GM12878 (cell line): ENCODE results near the gene DCAF4. TPM values are rescaled to one million over a fixed set of nuclear protein-coding genes. Genes with fewer than 3 reads are reported as not detected.

ENCODE experiments used
- ATAC-seq: fragments of 200-7000 bp; cut with Tn5 transposase; 3 replicates; pipeline ENCODE4 v1.9.1; 2020; ENCODE audit warnings: mild to moderate bottlenecking, moderate library complexity
- BruUV-seq: library from RNA; stranded (reverse); fragments of 400-500 nt; replicated peaks from 2 replicates; lab custom pipeline; 2021; lab: Mats Ljungman, UMichigan
- CTCF ChIA-PET: fragments of 300-600 bp; sonication (Branson Sonifier 250); formaldehyde crosslinking; extraction: SDS; loops from one replicate; lab custom pipeline; 2021; ENCODE audit warnings: inconsistent platforms; lab: Yijun Ruan, JAX
- POLR2A ChIA-PET: fragments of 350-600 bp; formaldehyde crosslinking; extraction: SDS; loops from one replicate; lab custom pipeline; 2021; ENCODE audit warnings: inconsistent platforms; lab: Charles Lee
- RAD21 ChIA-PET: fragments of 300-600 bp; sonication (Branson Sonifier 250); formaldehyde crosslinking; loops from one replicate; lab custom pipeline; 2023; ENCODE audit warnings: antibody characterized with exemption; ENCODE audit not compliant: unreplicated experiment; lab: Charles Lee
- SMC1A ChIA-PET: fragments of 300-600 bp; sonication (Branson Sonifier 250); formaldehyde crosslinking; loops from one replicate; lab custom pipeline; 2023; ENCODE audit not compliant: unreplicated experiment, uncharacterized antibody; lab: Charles Lee
- DNase-seq: peaks from one replicate; pipeline ENCODE4 v3.0.0-alpha.2; 2011; ENCODE audit warnings: low read depth, low spot score
- FAIRE-seq: peaks from 3 replicates; lab custom pipeline; 2011; peaks lifted over from hg19 to GRCh38; lab: Jason Lieb, UNC
- H2AFZ ChIP-seq: 2 replicates; pipeline ENCODE4 v1.6.0; 2011; ENCODE audit warnings: low read depth, low read length, control low read depth; ENCODE audit not compliant: control insufficient read depth
- H3K27ac ChIP-seq: 2 replicates; pipeline ENCODE4 v1.5.1; 2011; ENCODE audit warnings: control low read depth; ENCODE audit not compliant: control insufficient read depth, insufficient read depth
- H3K27me3 ChIP-seq, 2 experiments: replicated peaks in 1 of 2; 2 replicates each; pipeline versions ENCODE4 v1.6.0 to v1.6.1; 2011; ENCODE audit warnings: low read length in 1 of 2; ENCODE audit not compliant: control insufficient read depth in 2 of 2, insufficient read depth in 2 of 2
- H3K36me3 ChIP-seq, 2 experiments: 2 replicates each; pipeline ENCODE4 v1.5.1; 2011; ENCODE audit warnings: low read length in 1 of 2; ENCODE audit not compliant: control insufficient read depth in 2 of 2, insufficient read depth in 2 of 2
- H3K4me1 ChIP-seq: 2 replicates; pipeline ENCODE4 v1.6.1; 2011; ENCODE audit warnings: mild to moderate bottlenecking, low read length, moderate library complexity, mixed read lengths; ENCODE audit not compliant: control insufficient read depth, insufficient read depth
- H3K4me2 ChIP-seq: 2 replicates; pipeline ENCODE4 v1.6.0; 2011; ENCODE audit warnings: control low read depth; ENCODE audit not compliant: control insufficient read depth, insufficient read depth
- H3K4me3 ChIP-seq: fragments of 200-600 bp; sonication (generic); 2 replicates; pipeline ENCODE4 v1.5.1; 2016
- H3K79me2 ChIP-seq: 2 replicates; pipeline ENCODE4 v1.6.0; 2011; ENCODE audit warnings: low read length; ENCODE audit not compliant: control insufficient read depth, insufficient read depth
- H3K9ac ChIP-seq: 2 replicates; pipeline ENCODE4 v1.8.0; 2011; ENCODE audit warnings: low read length, control low read depth, mixed read lengths; ENCODE audit not compliant: control insufficient read depth, insufficient read depth
- H3K9me3 ChIP-seq: replicated peaks from 3 replicates; pipeline ENCODE4 v1.5.1; 2011; ENCODE audit warnings: mild to moderate bottlenecking, low read length; ENCODE audit not compliant: control insufficient read depth, insufficient read depth
- H4K20me1 ChIP-seq: 2 replicates; pipeline ENCODE4 v1.6.0; 2011; ENCODE audit not compliant: control insufficient read depth, insufficient read depth
- CBX3 ChIP-seq: fragments of 200-600 bp; sonication (generic); IDR thresholded peaks from 2 replicates; pipeline ENCODE4 v1.6.1; 2016; ENCODE audit warnings: low read depth, borderline replicate concordance
- CBX5 ChIP-seq: sonication (generic); IDR thresholded peaks from 2 replicates; pipeline ENCODE4 v1.6.1; 2016; ENCODE audit warnings: low read depth, moderate library complexity, mild to moderate bottlenecking, inconsistent platforms
- CHD4 ChIP-seq: fragments of 200-600 bp; sonication (generic); IDR thresholded peaks from 2 replicates; pipeline ENCODE4 v1.6.1; 2016; ENCODE audit warnings: mild to moderate bottlenecking
- EZH2 ChIP-seq: IDR thresholded peaks from 2 replicates; pipeline ENCODE4 v1.6.1; 2012; ENCODE audit warnings: low read depth, mild to moderate bottlenecking, control low read depth, inconsistent platforms, low read length, borderline replicate concordance; ENCODE audit not compliant: control insufficient read depth
- GATAD2B ChIP-seq: fragments of 450-650 bp; conservative IDR thresholded peaks from 2 replicates; pipeline ENCODE4 v1.6.1; 2017; ENCODE audit warnings: low read depth, mild to moderate bottlenecking, moderate library complexity
- IKZF2 ChIP-seq, 2 experiments: fragments of 450-650 bp; IDR thresholded peaks; 2 replicates each; pipeline ENCODE4 v1.6.1; 2017; ENCODE audit warnings: mild to moderate bottlenecking in 2 of 2, moderate library complexity in 2 of 2
- KAT2A ChIP-seq: conservative IDR thresholded peaks from 2 replicates; pipeline ENCODE4 v1.6.1; 2011; ENCODE audit warnings: low read depth, low read length; ENCODE audit not compliant: control insufficient read depth
- MAX ChIP-seq: IDR thresholded peaks from 2 replicates; pipeline ENCODE4 v1.6.1; 2012; ENCODE audit warnings: low read depth, low read length, improper control_type of control experiment
- NR2C2 ChIP-seq: IDR thresholded peaks from 2 replicates; pipeline ENCODE4 v1.6.1; 2011; ENCODE audit warnings: borderline replicate concordance, low read depth; ENCODE audit not compliant: control insufficient read depth, insufficient read length
- NR2F1 ChIP-seq: fragments of 450-650 bp; conservative IDR thresholded peaks from 2 replicates; pipeline ENCODE4 v1.6.1; 2017; ENCODE audit warnings: mild to moderate bottlenecking
- RBBP5 ChIP-seq: fragments of 200-600 bp; sonication (generic); conservative IDR thresholded peaks from 2 replicates; pipeline ENCODE4 v1.6.1; 2016
- SREBF1 ChIP-seq: IDR thresholded peaks from 2 replicates; pipeline ENCODE4 v1.6.1; 2012; ENCODE audit warnings: mild to moderate bottlenecking, low read length
- SUPT20H ChIP-seq: IDR thresholded peaks from 2 replicates; pipeline ENCODE4 v1.6.1; 2011; ENCODE audit warnings: low read depth, mild to moderate bottlenecking, low read length, moderate library complexity, borderline replicate concordance; ENCODE audit not compliant: control insufficient read depth
- TBL1XR1 ChIP-seq: IDR thresholded peaks from 2 replicates; pipeline ENCODE4 v1.6.1; 2012; ENCODE audit warnings: low read depth, low read length, improper control_type of control experiment
- YY1 ChIP-seq: IDR thresholded peaks from 2 replicates; pipeline ENCODE4 v1.6.1; 2011; ENCODE audit warnings: low read depth, mild to moderate bottlenecking, low read length
- ZBTB11 ChIP-seq: fragments of 450-650 bp; formaldehyde crosslinking; IDR thresholded peaks from 2 replicates; pipeline ENCODE4 v1.5.0; 2022; ENCODE audit warnings: mild to moderate bottlenecking, missing genetic modification characterization
- ZNF274 ChIP-seq: IDR thresholded peaks from one replicate; pipeline ENCODE4 v1.8.0; 2011; ENCODE audit not compliant: insufficient read length, insufficient read depth
- WGBS: methylation state at CpG from one replicate; pipeline ENCODE4 v1.1.6; 2016; ENCODE audit warnings: low lambda C conversion rate; ENCODE audit not compliant: insufficient replicate concordance, insufficient coverage; ENCODE audit errors: missing lambda C conversion rate; 5-methylcytosine and 5-hydroxymethylcytosine counted together
- in situ Hi-C: fragments of 300-500 bp; cut with MboI; formaldehyde crosslinking; loops from 9 replicates; pipeline ENCODE4 v1.14.3; 2018; ENCODE audit warnings: mixed read lengths
- intact Hi-C: fragments of 100-400 bp; cut with micrococcal nuclease; formaldehyde crosslinking; loops from one replicate; pipeline ENCODE4 v1.14.2; 2022; ENCODE audit not compliant: unreplicated experiment
- polyA plus RNA-seq, 11 experiments: library from polyadenylated mRNA; depleted of rRNA in 4 of 11; unstranded in 6 of 11; stranded (reverse) in 5 of 11; fragments of >200 nt; fragmentation: Nextera tagmentation in 4 of 11; fragmentation: Illumina TruSeq in 1 of 11; extraction: Ambion mirVana in 4 of 11; extraction: Trizol in 1 of 11; gene quantifications; 1 replicate in 1 of 11; 2 replicates in 10 of 11; pipeline versions ENCODE4 v1.2.1 to v1.2.3, GENCODE V29; 2011 to 2016; ENCODE audit warnings: inconsistent platforms in 2 of 11, missing spikeins in 2 of 11, low read depth in 1 of 11
- total RNA-seq, 4 experiments: library from RNA; depleted of rRNA in 3 of 4; stranded (reverse); fragments of >200 nt in 3 of 4; fragmentation: Illumina TruSeq in 1 of 4; extraction: Trizol in 1 of 4; gene quantifications; 2 replicates each; pipeline versions ENCODE4 v1.2.1 to v1.2.3, GENCODE V29; 2013 to 2021

Gene DCAF4
- total and polyA plus RNA-seq, 10 of the 15 experiments (the other 5 are each of a cell fraction or from before 2014, with no cell fraction given) = 2.6 to 51.1 (median 21.0) TPM

- Histone ChIP-seq H3K4me1 (peaks cover 7% of the 10 kb centered on the region; the same call in 1 of the 2 replicates), H3K9ac (no peak overlapping the region), H3K27ac (no peak overlapping the region), H3K4me2 (no peak overlapping the region), H3K79me2 (no peaks in the 10 kb centered on the region), H3K27me3 (no peaks in the 10 kb centered on the region), H2AFZ (no peak overlapping the region), H3K36me3 (no peaks in the 10 kb centered on the region), H4K20me1 (no peaks in the 10 kb centered on the region), H3K9me3 (no peaks in the 10 kb centered on the region), H3K4me3 (no peak overlapping the region)
- ChIA-PET SMC1A (interaction anchor here (0.6 to 5.0 kb wide), 38 partner anchors 9 to 996 kb away, joined by 3 to 304 read pairs (median 4); partner anchors contain the start of gene DPF3), POLR2A (interaction anchor here (0.9 to 1.4 kb wide), 4 partner anchors 22 to 392 kb away, joined by 3 to 12 read pairs (median 3); no protein-coding TSS in a partner anchor), RAD21 (interaction anchor here (0.8 to 5.1 kb wide), 17 partner anchors 10 to 430 kb away, joined by 3 to 216 read pairs (median 4); partner anchors contain the start of gene DPF3), CTCF (interaction anchor here (0.6 to 14.5 kb wide), 35 partner anchors 9 to 873 kb away, joined by 3 to 520 read pairs (median 4); partner anchors contain the start of genes DCAF4 and DPF3)
- intact Hi-C loops = no loop called here
- in situ Hi-C loops = no loop called here
- TF ChIP-seq IKZF2 (IDR thresholded peaks at IDR 0.05) = no peak
- TF ChIP-seq TBL1XR1 = no peak
- TF ChIP-seq GATAD2B = no peak
- no peak for TF ChIP-seq MAX
- TF ChIP-seq ZBTB11 (CRISPR knock-in tag) = no peak
- no peak for TF ChIP-seq NR2C2
- no peak for TF ChIP-seq RBBP5
- no peak for TF ChIP-seq ZNF274
- TF ChIP-seq EZH2 = no peak
- no peak for TF ChIP-seq NR2F1
- TF ChIP-seq KAT2A = no peak
- TF ChIP-seq SREBF1 = no peak
- TF ChIP-seq CHD4 = no peak
- no peak for TF ChIP-seq SUPT20H
- no peak for TF ChIP-seq CBX3
- TF ChIP-seq YY1 = no peak
- TF ChIP-seq CBX5 = no peak
- no peak for DNase-seq
- no peak for ATAC-seq
- no TSS peak for BruUV-seq
- FAIRE-seq = no peak
- 50% methylated on average over 1 of the region's 1 CpG for WGBS
Observed at GRCh38 chr14:72903716-72904115, 22.5 kb upstream of the DCAF4 start.
